CD14-positive monocyte (primary cell): ENCODE data around the gene KDELR1. TPM values are rescaled to one million over a fixed set of nuclear protein-coding genes. Genes with fewer than 3 reads are reported as not detected.
A peak's percentile ranks its signal among the peaks of the same experiment; 100 is the strongest.

Source experiments
- DNase-seq, 3 donors: peaks; one replicate each; pipeline ENCODE4 v3.0.0-alpha.2; 2011 to 2022
- H2AFZ ChIP-seq: 2 replicates; pipeline ENCODE4 v1.6.0; 2012; ENCODE audit warnings: mild to moderate bottlenecking, low read depth, low read length, inconsistent platforms; ENCODE audit not compliant: insufficient read depth, poor library complexity, severe bottlenecking
- H3K27ac ChIP-seq, 2 donors: 1 replicate in 1 of 2; 2 replicates in 1 of 2; pipeline ENCODE4 v1.5.1; 2012 to 2013; ENCODE audit warnings: low read length in 2 of 2, control low read depth in 1 of 2, inconsistent platforms in 1 of 2, low read depth in 1 of 2, mild to moderate bottlenecking in 1 of 2
- H3K27me3 ChIP-seq, 2 donors: one replicate each; pipeline versions ENCODE4 v1.6.0 to v1.6.1; 2011 to 2013; ENCODE audit warnings: low read length in 2 of 2; ENCODE audit not compliant: control insufficient read depth in 2 of 2, insufficient read depth in 2 of 2
- H3K36me3 ChIP-seq, 2 donors: replicated peaks in 1 of 2; 1 replicate in 1 of 2; 2 replicates in 1 of 2; pipeline versions ENCODE4 v1.5.1 to v1.6.1; 2012 to 2013; ENCODE audit warnings: low read length in 2 of 2, control low read depth in 1 of 2, inconsistent platforms in 1 of 2, mild to moderate bottlenecking in 1 of 2; ENCODE audit not compliant: insufficient read depth in 2 of 2, control insufficient read depth in 1 of 2
- H3K4me1 ChIP-seq, 2 donors: 1 replicate in 1 of 2; 2 replicates in 1 of 2; pipeline versions ENCODE4 v1.5.1 to v1.6.1; 2012 to 2013; ENCODE audit warnings: low read length in 2 of 2, control low read depth in 1 of 2, inconsistent platforms in 1 of 2, mild to moderate bottlenecking in 1 of 2, moderate library complexity in 1 of 2; ENCODE audit not compliant: insufficient read depth in 2 of 2, control insufficient read depth in 1 of 2
- H3K4me2 ChIP-seq: replicated peaks from 2 replicates; pipeline ENCODE3; 2012; ENCODE audit warnings: low read length, moderate library complexity, mild to moderate bottlenecking; ENCODE audit not compliant: poor library complexity, severe bottlenecking; ENCODE audit errors: extremely low read depth
- H3K4me3 ChIP-seq, 3 experiments: fragments of 200-600 bp in 1 of 3; sonication (generic) in 1 of 3; replicated peaks in 1 of 3; 1 replicate in 2 of 3; 2 replicates in 1 of 3; pipeline ENCODE4 v1.5.1; 2011 to 2013; ENCODE audit warnings: low read length in 3 of 3, mild to moderate bottlenecking in 3 of 3, control low read depth in 2 of 3, low read depth in 2 of 3, inconsistent platforms in 1 of 3, moderate library complexity in 1 of 3
- H3K79me2 ChIP-seq: 2 replicates; pipeline ENCODE4 v1.6.0; 2012; ENCODE audit warnings: mild to moderate bottlenecking, control low read depth, inconsistent platforms, low read length, moderate library complexity; ENCODE audit not compliant: insufficient read depth
- H3K9ac ChIP-seq: 2 replicates; pipeline ENCODE4 v1.6.0; 2017; ENCODE audit warnings: low read length, mild to moderate bottlenecking; ENCODE audit not compliant: insufficient read depth, poor library complexity, severe bottlenecking
- H3K9me3 ChIP-seq, 2 donors: replicated peaks in 1 of 2; 1 replicate in 1 of 2; 2 replicates in 1 of 2; pipeline versions ENCODE4 v1.5.1 to v1.6.1; 2012 to 2013; ENCODE audit warnings: low read length in 2 of 2, control low read depth in 1 of 2; ENCODE audit not compliant: control insufficient read depth in 1 of 2, insufficient read depth in 1 of 2
- H4K20me1 ChIP-seq: 2 replicates; pipeline ENCODE4 v1.6.0; 2012; ENCODE audit warnings: mild to moderate bottlenecking, low read length, control low read depth, moderate library complexity; ENCODE audit not compliant: insufficient read depth
- H3K27ac Mint-ChIP-seq, 7 donors: one replicate each; pipeline ENCODE4 v1.8.0; 2020; ENCODE audit warnings: mild to moderate bottlenecking in 7 of 7, mixed read lengths in 7 of 7, moderate library complexity in 6 of 7, inconsistent platforms in 2 of 7
- H3K27me3 Mint-ChIP-seq, 3 donors: one replicate each; pipeline ENCODE4 v1.8.0; 2021 to 2022; ENCODE audit warnings: low read depth in 3 of 3, mild to moderate bottlenecking in 3 of 3, mixed read lengths in 3 of 3, moderate library complexity in 3 of 3, inconsistent platforms in 1 of 3
- H3K36me3 Mint-ChIP-seq, 2 donors: one replicate each; pipeline ENCODE4 v1.8.0; 2020; ENCODE audit warnings: mixed read lengths in 2 of 2, inconsistent platforms in 1 of 2, mild to moderate bottlenecking in 1 of 2
- H3K4me1 Mint-ChIP-seq: one replicate; pipeline ENCODE4 v1.8.0; 2020; ENCODE audit warnings: mild to moderate bottlenecking, mixed read lengths
- H3K4me3 Mint-ChIP-seq, 2 donors: one replicate each; pipeline ENCODE4 v1.8.0; 2020; ENCODE audit warnings: mild to moderate bottlenecking in 2 of 2, mixed read lengths in 2 of 2, moderate library complexity in 1 of 2
- H3K9me3 Mint-ChIP-seq, 7 donors: one replicate each; pipeline ENCODE4 v1.8.0; 2020 to 2022; ENCODE audit warnings: mixed read lengths in 7 of 7, mild to moderate bottlenecking in 6 of 7, moderate library complexity in 6 of 7, inconsistent platforms in 2 of 7
- CTCF ChIP-seq: fragments of 200-600 bp; IDR thresholded peaks from one replicate; pipeline ENCODE4 v1.8.0; 2022; ENCODE audit warnings: antibody characterized with exemption, mild to moderate bottlenecking
- WGBS: methylation state at CpG from one replicate; pipeline ENCODE4 v1.1.5; 2013; ENCODE audit warnings: missing lambda C conversion rate; ENCODE audit not compliant: insufficient coverage; 5-methylcytosine and 5-hydroxymethylcytosine counted together
- intact Hi-C, 2 donors: fragments of 100-400 bp; cut with micrococcal nuclease; formaldehyde crosslinking; loops; one replicate each; pipeline versions ENCODE4 v1.15.0 to v1.15.1; 2023
- polyA plus RNA-seq, 3 donors: library from polyadenylated mRNA; depleted of rRNA in 1 of 3; unstranded in 2 of 3; stranded (reverse) in 1 of 3; fragments of 300-500 nt in 2 of 3; fragments of >200 nt in 1 of 3; fragmentation: Illumina TruSeq in 2 of 3; gene quantifications; 1 replicate in 2 of 3; 2 replicates in 1 of 3; pipeline ENCODE4 v1.2.3, GENCODE V29; 2012 to 2021

The KDELR1 gene
- polyA plus RNA-seq, 3 donors, result 42.0 to 72.0 (median 51.3) TPM

- Histone ChIP-seq H3K4me1 (peaks cover 7 to 16% of the 10 kb centered on the region in 2 donors), H3K27me3 (no peaks in the 10 kb centered on the region), H3K9ac (no peak overlapping the region), H3K79me2 (no peaks in the 10 kb centered on the region), H3K27ac (no peak overlapping the region), H4K20me1 (no peaks in the 10 kb centered on the region), H3K36me3 (no peaks in the 10 kb centered on the region), H3K4me2 (no peak overlapping the region), H3K9me3 (no peaks in the 10 kb centered on the region), H2AFZ (no peak overlapping the region), H3K4me3 (no peak overlapping the region)
- intact Hi-C loops, result no loop called here
- no peak for DNase-seq
- no peak for TF ChIP-seq CTCF
- no peak overlapping the region for H3K4me3 Mint-ChIP-seq
- WGBS, result 97% methylated on average over 14 of the region's 14 CpGs
- peaks cover 14% of the 10 kb centered on the region for H3K4me1 Mint-ChIP-seq
- peaks cover 0 to 2% (median 0%) of the 10 kb centered on the region in 7 donors for H3K9me3 Mint-ChIP-seq
- H3K36me3 Mint-ChIP-seq, result peaks cover 9 to 11% of the 10 kb centered on the region in 2 donors
- peak overlapping the region in 3 of 7 donors; percentile 33 to 75 (median 68) for H3K27ac Mint-ChIP-seq
- H3K27me3 Mint-ChIP-seq, result peaks cover 0 to 3% (median 0%) of the 10 kb centered on the region in 3 donors
Observed at GRCh38 chr19:48338802-48339503, 52.4 kb downstream of the KDELR1 start.

DNA sequence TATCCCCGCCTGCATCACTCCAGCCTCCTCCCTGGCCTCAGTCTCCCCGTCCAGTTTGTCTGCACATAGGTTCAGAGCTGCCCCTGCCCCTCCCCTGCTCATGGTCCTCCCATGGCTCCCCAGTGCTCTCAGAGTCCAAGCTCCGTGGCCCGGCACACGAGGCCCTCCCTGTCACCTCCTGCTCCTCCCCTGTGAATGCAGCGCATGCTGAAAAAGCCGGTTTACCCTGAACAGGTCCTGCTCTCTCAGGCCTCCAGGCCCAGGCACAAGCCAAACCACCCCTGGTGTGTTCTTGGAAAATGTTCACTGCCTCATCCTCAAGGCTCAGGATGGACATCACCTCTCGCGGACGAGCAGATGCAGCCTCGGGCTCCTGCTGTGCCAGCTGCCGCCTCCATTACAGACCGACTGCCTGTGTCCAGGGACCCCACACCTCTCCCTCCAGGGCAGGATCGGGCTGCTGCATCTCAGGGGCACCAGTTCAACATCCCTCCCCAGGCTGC lies 53.0 kb downstream of the KDELR1 start:
- H3K4me3 ChIP-seq, result no peak overlapping the region
- Mint-ChIP-seq H3K36me3 (peaks cover 6 to 9% of the 10 kb centered on the region in 2 donors), H3K4me1 (peaks cover 17% of the 10 kb centered on the region), H3K27ac (no peak overlapping the region), H3K27me3 (peaks cover 0 to 4% (median 0%) of the 10 kb centered on the region in 3 donors), H3K9me3 (peaks cover 0 to 2% (median 0%) of the 10 kb centered on the region in 7 donors), H3K4me3 (no peak overlapping the region)
- H3K36me3 ChIP-seq, result no peaks in the 10 kb centered on the region
- no peak for DNase-seq
- H3K9ac ChIP-seq, result no peak overlapping the region
- WGBS, result 97% methylated on average over 11 of the region's 14 CpGs
- no peaks in the 10 kb centered on the region for H3K9me3 ChIP-seq
- no peaks in the 10 kb centered on the region for H4K20me1 ChIP-seq
- H3K27me3 ChIP-seq, result no peaks in the 10 kb centered on the region
- no peak overlapping the region for H3K27ac ChIP-seq
- H2AFZ ChIP-seq, result no peak overlapping the region
- TF ChIP-seq CTCF, result no peak
- H3K4me2 ChIP-seq, result no peak overlapping the region
- intact Hi-C loops, result no loop called here
- peaks cover 13 to 20% of the 10 kb centered on the region in 2 donors for H3K4me1 ChIP-seq
- H3K79me2 ChIP-seq, result no peaks in the 10 kb centered on the region
